ES-I3 (cell line): ENCODE measurements around the gene PDZK1.
"Not testable (repeated sequence)": the region's sequence is repeated elsewhere in the genome, so short reads cannot be mapped to it uniquely, and the experiment has no call there.

Experiments
- H3K36me3 ChIP-seq: 2 replicates; pipeline ENCODE4 v1.6.1; 2013; ENCODE audit warnings: mild to moderate bottlenecking, low read length, control low read depth, moderate library complexity; ENCODE audit not compliant: insufficient read depth
- H3K4me1 ChIP-seq: 2 replicates; pipeline ENCODE4 v1.6.1; 2013; ENCODE audit warnings: mild to moderate bottlenecking, control low read depth, low read length; ENCODE audit not compliant: insufficient read depth
- H3K9ac ChIP-seq: 2 replicates; pipeline ENCODE4 v1.6.1; 2013; ENCODE audit warnings: low read depth, mild to moderate bottlenecking, low read length, moderate library complexity
- H3K9me3 ChIP-seq: 2 replicates; pipeline ENCODE4 v1.6.1; 2013; ENCODE audit warnings: mild to moderate bottlenecking, low read length, moderate library complexity; ENCODE audit not compliant: control insufficient read depth, insufficient read depth

The PDZK1 gene

GRCh38 chr1:145696630-145696960 is 10.6 kb downstream of the PDZK1 start:
- no peaks in the 10 kb centered on the region for H3K36me3 ChIP-seq
- H3K4me1 ChIP-seq, result no peaks in the 10 kb centered on the region
- no peaks in the 10 kb centered on the region for H3K9me3 ChIP-seq
- H3K9ac ChIP-seq, result no peak overlapping the region

- Histone ChIP-seq H3K9ac (no peak overlapping the region), H3K9me3 (no peaks in the 10 kb centered on the region)
Observed at GRCh38 chr1:145695821-145696629, 11.1 kb downstream of the PDZK1 start.

DNA sequence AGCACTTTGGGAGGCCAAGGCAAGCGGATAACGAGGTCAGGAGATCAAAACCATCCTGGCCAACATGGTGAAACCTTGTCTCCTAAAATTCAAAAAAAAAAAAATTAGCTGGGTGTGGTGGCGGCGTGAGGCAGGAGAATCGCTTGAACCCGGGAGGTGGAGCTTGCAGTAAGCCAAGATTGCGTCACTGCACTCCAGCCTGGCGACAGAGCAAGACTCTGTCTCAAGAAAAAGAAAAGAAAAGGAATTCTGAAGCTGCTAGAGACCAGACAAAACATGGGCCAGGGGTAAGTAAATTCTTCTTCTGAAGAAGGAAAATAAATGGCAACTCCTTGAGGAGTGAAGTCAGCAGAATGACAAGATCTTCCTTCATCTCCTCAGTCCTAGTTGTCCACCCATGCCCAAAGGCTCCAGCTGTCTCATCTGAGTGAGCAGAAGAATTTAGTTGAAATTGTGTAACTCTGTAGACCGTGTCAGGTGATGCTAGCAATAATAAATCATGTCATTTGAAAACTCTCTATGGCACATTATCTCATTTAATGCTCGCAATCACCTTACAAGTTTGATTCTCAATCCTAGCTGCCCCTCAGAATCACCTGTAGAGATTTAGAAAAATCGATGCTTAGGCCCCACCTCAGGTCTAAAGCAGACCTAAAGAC is 14.3 kb downstream of the PDZK1 start:
- H3K9ac ChIP-seq, result no peak overlapping the region
- no peaks in the 10 kb centered on the region for H3K9me3 ChIP-seq
- no peaks in the 10 kb centered on the region for H3K4me1 ChIP-seq
- no peaks in the 10 kb centered on the region for H3K36me3 ChIP-seq

More at GRCh38 chr1:145695821-145696629, 11.1 kb downstream of the PDZK1 start:
- Histone ChIP-seq H3K36me3 (no peaks in the 10 kb centered on the region), H3K4me1 (no peaks in the 10 kb centered on the region)

DNA sequence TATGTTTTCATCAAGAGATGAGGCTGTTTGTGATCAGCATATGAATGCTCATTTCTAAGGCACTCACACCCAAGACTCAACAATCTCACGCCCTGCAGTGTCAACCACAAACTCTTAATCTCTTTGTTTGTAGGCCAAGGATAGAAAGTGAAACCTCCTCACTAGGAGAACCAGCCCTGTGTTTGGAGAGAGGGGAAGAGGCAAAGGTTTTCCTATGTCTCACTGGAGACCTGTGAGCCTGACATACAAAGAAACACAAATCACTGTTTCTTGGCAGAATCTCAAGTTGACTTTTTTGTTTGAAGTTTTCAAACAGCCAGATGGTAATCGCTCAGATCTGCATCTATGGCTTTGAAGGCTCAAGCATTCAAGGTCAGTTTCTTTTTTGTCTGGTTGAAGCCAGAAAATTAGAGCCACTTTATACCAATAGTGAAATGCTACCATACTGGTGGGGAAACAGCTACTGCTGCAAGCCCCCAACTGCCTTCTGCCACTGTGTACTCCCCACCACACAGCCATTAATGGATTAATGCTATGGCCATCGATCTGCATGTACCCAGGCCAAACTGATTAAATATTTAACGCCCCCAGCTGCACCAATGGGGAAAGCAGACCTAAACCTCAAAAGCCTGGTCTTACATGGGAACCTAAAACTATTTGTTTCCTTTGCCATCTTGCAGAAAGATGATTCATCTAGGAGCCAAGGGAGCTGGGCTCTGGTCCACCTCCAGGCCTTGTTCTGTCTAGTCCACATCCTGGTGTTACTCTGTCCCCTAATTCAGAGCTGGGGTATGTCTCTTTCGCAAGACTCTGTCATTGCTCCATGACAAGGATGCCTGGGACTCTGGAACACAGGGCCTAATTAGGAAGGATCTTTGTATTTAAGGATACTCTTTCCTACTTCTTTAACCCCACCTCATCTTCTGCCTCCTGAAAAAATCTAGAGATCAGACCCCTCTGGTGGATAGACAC is 16.3 kb downstream of the PDZK1 start:
- Histone ChIP-seq H3K4me1 (no peaks in the 10 kb centered on the region), H3K9ac (no peak overlapping the region), H3K9me3 (no peaks in the 10 kb centered on the region), H3K36me3 (no peaks in the 10 kb centered on the region)

GRCh38 chr1:145689922-145690321 is 17.2 kb downstream of the PDZK1 start:
- Histone ChIP-seq H3K9ac (no peak overlapping the region), H3K36me3 (no peaks in the 10 kb centered on the region), H3K4me1 (no peaks in the 10 kb centered on the region), H3K9me3 (no peaks in the 10 kb centered on the region)

DNA sequence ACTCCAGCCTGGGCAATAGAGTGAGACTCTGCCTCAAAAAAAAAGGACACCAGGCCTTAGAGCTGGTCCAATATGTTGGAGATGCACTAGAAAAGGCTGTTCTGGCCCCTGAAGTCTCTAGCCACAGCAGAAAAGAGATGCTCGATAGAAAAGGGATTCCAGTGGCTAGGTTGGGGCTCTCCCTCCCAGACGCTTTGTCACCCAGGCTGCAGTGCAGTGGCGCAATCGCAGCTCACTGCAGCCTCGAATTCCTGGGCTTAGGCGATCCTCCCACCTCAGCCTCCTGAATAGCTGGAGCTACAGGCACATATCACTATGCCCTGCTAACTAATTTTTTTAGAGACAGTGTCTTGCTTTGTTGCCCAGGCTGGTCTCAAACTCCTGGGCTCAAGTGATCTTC is 18.2 kb downstream of the PDZK1 start:
- no peak overlapping the region for H3K9ac ChIP-seq
- no peaks in the 10 kb centered on the region for H3K9me3 ChIP-seq
- no peaks in the 10 kb centered on the region for H3K4me1 ChIP-seq
- H3K36me3 ChIP-seq, result no peaks in the 10 kb centered on the region

DNA sequence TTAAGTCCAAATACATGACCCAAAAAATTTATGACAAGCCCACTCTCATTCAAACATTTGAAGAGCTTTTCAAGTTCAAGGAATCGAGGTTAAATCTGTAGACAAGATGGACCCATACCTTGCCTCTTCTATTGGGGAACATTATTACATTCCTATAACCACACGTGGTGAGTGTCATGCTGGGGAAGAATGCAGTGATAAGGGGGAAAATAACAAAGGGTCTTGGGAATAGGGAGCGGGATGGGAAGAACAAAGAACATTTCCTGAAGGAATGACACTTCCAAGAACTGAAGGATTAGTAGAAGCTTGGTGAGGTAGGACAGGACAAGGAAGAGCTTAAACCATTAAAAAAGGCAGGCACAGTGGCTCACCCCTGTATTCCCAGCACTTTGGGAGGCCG is 18.8 kb downstream of the PDZK1 start:
- Histone ChIP-seq H3K9ac (no peak overlapping the region), H3K9me3 (no peaks in the 10 kb centered on the region), H3K4me1 (no peaks in the 10 kb centered on the region), H3K36me3 (no peaks in the 10 kb centered on the region)

- H3K36me3 ChIP-seq, H3K4me1 ChIP-seq, H3K9me3 ChIP-seq, H3K9ac ChIP-seq: not testable (repeated sequence)
Observed at GRCh38 chr1:145686078-145686477, 21.1 kb downstream of the PDZK1 start.

DNA sequence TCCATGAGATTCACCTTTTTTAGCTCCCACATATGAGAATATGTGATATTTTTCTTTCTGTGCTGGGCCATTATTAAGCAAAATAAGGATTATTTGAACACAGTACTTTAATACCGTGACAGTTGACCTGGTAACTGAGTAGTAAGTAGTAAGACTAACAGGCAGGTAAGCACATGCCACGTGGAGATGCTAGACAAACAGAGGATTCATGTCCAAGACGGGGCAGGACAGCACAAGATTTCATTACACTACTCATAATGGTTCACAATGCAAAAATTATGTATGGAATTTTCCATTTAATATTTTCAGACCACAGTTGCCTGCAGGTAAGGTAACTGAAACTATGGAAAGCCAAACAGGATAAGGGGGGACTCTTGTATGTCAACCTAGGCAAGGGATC is 22.3 kb downstream of the PDZK1 start:
- not testable (repeated sequence) for H3K9ac ChIP-seq, H3K36me3 ChIP-seq, H3K9me3 ChIP-seq, H3K4me1 ChIP-seq

- H3K4me1 ChIP-seq, H3K9ac ChIP-seq, H3K9me3 ChIP-seq, H3K36me3 ChIP-seq: not testable (repeated sequence)
Observed at GRCh38 chr1:145673217-145673616, 34.0 kb downstream of the PDZK1 start.

DNA sequence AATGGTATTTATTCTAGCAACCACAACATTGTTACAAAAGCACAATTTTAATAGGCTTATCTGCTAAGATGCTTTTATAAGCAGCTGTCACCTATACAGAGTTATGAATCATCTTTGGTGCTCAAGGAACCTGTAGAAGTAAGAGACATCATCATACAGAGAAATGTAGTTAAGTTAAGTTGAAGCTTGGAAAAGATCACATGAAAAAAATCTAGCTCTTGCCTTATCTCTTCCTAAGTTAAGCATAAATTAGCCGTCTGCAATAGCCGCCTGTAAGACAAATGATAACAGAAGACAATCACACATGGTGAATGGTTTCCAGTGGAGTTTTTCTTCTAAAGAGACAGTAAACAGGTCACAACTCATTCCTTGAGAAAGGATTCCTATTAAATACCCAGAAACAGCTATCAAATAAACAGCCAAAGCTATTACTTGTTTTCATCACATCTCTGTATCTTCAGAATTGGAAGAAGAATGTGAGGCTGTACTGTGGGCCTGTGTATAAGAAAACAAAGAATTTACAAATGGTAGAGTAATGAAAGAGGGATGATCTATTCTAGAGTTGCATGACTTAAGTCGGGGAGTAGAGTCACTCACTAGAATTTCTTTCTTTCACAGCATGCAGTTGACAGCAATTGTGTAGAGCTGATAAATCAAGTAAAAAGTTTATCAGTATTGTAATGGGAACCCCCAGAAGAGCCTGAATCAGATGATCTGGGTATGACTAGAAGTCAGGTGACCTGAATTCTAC is 36.0 kb downstream of the PDZK1 start:
- H3K4me1 ChIP-seq, H3K9ac ChIP-seq, H3K9me3 ChIP-seq, H3K36me3 ChIP-seq: not testable (repeated sequence)

DNA sequence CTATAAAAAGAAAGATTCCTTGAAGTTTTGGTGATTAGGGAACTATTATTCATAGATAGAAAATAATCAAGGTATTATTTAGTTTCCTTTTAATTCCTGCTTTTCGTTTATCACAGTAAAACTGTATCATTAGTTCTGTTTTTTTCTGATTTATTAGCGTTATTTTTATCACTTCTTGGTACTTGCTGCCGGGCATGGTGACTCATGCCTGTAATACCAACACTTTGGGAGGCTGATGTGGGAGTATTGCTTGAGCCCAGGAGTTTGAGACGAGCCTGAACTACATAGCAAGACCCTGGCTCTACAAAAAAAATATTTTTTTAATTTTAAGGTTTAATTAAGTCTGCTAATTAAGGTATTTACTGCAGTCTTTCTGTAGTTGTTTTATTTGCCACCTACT is 42.2 kb downstream of the PDZK1 start:
- not testable (repeated sequence) for H3K9ac ChIP-seq, H3K9me3 ChIP-seq, H3K36me3 ChIP-seq

DNA sequence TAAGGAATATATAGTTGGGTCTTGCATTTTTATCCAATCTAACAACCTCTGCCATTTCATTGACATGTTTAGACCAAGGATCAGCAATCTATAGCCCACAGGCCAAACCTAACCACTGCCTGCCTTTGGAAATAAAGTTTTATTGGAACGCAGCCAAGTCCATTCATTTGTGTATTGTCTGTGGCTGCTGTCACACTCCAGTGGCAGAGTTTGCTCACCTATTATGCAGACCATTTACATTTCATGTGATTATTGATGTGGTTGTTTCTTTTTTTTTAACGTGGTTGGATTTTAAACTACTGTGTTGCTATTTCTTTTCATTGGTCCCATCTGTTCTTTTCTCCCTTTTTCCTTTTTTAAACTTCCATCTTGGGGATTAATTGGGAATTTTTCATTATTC is 44.7 kb downstream of the PDZK1 start:
- not testable (repeated sequence) for H3K36me3 ChIP-seq, H3K9ac ChIP-seq, H3K9me3 ChIP-seq, H3K4me1 ChIP-seq

More for the DNA sequence above, 42.2 kb downstream of the PDZK1 start:
- H3K4me1 ChIP-seq, result not testable (repeated sequence)

DNA sequence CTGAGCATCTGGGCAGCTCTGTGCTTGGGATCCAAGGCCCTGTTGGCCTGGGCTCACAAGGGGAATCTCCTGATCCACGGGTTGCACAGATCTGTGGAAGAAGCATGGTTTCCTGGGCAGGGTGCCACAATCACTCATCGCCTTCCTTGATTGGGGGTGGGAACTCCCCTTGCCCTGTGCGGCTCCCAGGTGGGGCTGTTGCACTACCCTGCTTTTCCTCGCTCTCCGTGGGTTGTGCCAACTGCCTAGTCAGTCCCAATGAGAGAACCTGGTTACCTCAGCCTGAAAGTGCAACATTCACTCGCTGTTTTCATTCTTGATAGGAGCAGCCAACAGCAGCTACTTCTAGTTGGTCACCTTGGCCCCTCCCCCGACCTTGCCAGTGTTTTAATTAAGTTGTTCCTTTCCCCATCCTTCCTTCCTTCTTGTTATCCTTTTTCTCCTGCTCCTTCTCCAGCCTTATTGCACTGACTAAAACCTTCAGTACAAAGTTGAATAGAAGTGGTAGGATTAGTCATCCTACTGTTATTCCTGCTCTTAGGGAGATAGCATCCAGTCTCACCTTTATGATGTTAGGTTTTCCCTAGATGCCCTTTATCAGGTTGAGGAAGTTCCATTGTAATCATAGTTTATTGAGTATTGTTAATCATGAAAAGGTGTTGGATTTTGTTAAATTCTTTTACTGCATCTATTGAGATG is 50.8 kb downstream of the PDZK1 start:
- H3K4me1 ChIP-seq, H3K36me3 ChIP-seq, H3K9me3 ChIP-seq, H3K9ac ChIP-seq: not testable (repeated sequence)
